Measurements from ENCODE around the gene HRH1. TPM values are rescaled to one million over a fixed set of nuclear protein-coding genes. Genes with fewer than 3 reads are reported as not detected.

The HRH1 gene
- total RNA-seq, 1 donor: 9.8 TPM

GRCh38 chr3:11245827-11246662, 91.8 kb downstream of the HRH1 start:
- Histone ChIP-seq H3K79me2 (ENCODE audit: insufficient read depth, low read length) (peaks cover 37% of the 10 kb centered on the region), H3K9me3 (ENCODE audit: low read depth, low read length) (no peaks in the 10 kb centered on the region), H3K27ac (ENCODE audit: low read depth, low read length) (no peak overlapping the region), H3K4me3 (ENCODE audit: insufficient read depth, low read length) (no peak overlapping the region), H4K20me1 (ENCODE audit: insufficient read depth, low read length) (peaks cover 3% of the 10 kb centered on the region), H3K4me2 (ENCODE audit: insufficient read depth, low read length) (peak overlapping the region; percentile 1), H3K27me3 (ENCODE audit: insufficient read depth, low read length) (no peaks in the 10 kb centered on the region), H2AFZ (ENCODE audit: low read length) (no peak overlapping the region), H3K4me1 (ENCODE audit: insufficient read depth, low read length) (peaks cover 15% of the 10 kb centered on the region), H3K36me3 (ENCODE audit: insufficient read depth, low read length) (no peaks in the 10 kb centered on the region)
- no peak for DNase-seq (ENCODE audit: insufficient read length, low spot score, missing footprints)
- no peak for TF ChIP-seq CTCF (IDR thresholded peaks at IDR 0.05; ENCODE audit: extremely low read depth, low read depth, low read length)

- no peak for TF ChIP-seq CTCF (IDR thresholded peaks at IDR 0.05; ENCODE audit: extremely low read depth, low read depth, low read length)
- peaks cover 3% of the 10 kb centered on the region for H4K20me1 ChIP-seq (ENCODE audit: insufficient read depth, low read length)
- peaks cover 20% of the 10 kb centered on the region for H3K4me1 ChIP-seq (ENCODE audit: insufficient read depth, low read length)
- H3K4me3 ChIP-seq (ENCODE audit: insufficient read depth, low read length): no peak overlapping the region
- no peaks in the 10 kb centered on the region for H3K36me3 ChIP-seq (ENCODE audit: insufficient read depth, low read length)
- peak overlapping the region; percentile 1 for H3K4me2 ChIP-seq (ENCODE audit: insufficient read depth, low read length)
- no peak overlapping the region for H2AFZ ChIP-seq (ENCODE audit: low read length)
- H3K9me3 ChIP-seq (ENCODE audit: low read depth, low read length): no peaks in the 10 kb centered on the region
- H3K79me2 ChIP-seq (ENCODE audit: insufficient read depth, low read length): peaks cover 33% of the 10 kb centered on the region
- no peak for DNase-seq (ENCODE audit: insufficient read length, low spot score, missing footprints)
- H3K27me3 ChIP-seq (ENCODE audit: insufficient read depth, low read length): no peaks in the 10 kb centered on the region
- no peak overlapping the region for H3K27ac ChIP-seq (ENCODE audit: low read depth, low read length)
Observed at GRCh38 chr3:11246663-11246970, 92.3 kb downstream of the HRH1 start.

DNA sequence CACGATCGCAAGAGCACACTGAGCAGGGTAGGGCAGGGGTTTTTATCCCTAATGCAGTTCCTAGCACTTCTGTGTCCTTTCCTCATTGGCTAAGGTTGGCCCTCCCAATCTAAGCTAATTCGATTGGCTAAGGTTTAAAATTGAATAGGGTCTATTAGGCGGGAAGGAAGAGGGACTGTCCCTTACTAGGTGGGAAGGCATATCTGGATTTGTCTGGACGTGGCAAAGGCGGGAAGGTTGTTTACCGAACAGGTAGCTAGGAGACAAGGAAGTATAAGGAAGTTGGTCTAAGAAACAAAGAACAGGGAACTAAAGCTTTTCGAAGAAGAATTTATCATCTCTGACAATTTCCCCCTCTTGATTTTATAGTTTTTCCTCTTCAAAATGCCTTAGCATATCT, 93.1 kb downstream of the HRH1 start:
- DNase-seq (ENCODE audit: insufficient read length, low spot score, missing footprints): no peak
- TF ChIP-seq CTCF (IDR thresholded peaks at IDR 0.05; ENCODE audit: extremely low read depth, low read depth, low read length): no peak
- H3K4me3 ChIP-seq (ENCODE audit: insufficient read depth, low read length): no peak overlapping the region

DNA sequence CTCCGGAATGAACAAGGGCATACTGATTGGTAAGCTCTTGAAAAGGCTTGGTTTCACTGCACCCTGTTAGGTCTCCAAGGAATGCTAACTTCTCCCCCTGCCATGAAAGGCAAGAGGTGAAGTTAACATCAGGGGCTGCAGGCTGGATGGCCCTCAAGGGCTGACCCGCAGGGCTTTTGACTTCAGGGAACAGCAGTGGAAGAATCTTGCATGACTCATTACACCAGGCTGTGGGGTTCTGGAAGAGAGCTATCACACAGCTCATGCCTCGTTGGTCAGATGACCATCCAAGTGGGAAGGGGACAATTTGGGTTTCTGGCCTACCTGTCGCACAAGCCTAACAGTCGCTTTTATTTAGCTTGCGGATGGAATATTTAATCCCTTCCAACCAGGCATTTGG, 94.3 kb downstream of the HRH1 start:
- Histone ChIP-seq H3K27ac (ENCODE audit: low read depth, low read length) (no peak overlapping the region), H3K4me1 (ENCODE audit: insufficient read depth, low read length) (peaks cover 24% of the 10 kb centered on the region), H3K27me3 (ENCODE audit: insufficient read depth, low read length) (no peaks in the 10 kb centered on the region), H3K4me3 (ENCODE audit: insufficient read depth, low read length) (no peak overlapping the region), H3K9me3 (ENCODE audit: low read depth, low read length) (no peaks in the 10 kb centered on the region), H3K79me2 (ENCODE audit: insufficient read depth, low read length) (peaks cover 44% of the 10 kb centered on the region), H2AFZ (ENCODE audit: low read length) (no peak overlapping the region), H4K20me1 (ENCODE audit: insufficient read depth, low read length) (peaks cover 3% of the 10 kb centered on the region), H3K4me2 (ENCODE audit: insufficient read depth, low read length) (no peak overlapping the region), H3K36me3 (ENCODE audit: insufficient read depth, low read length) (no peaks in the 10 kb centered on the region)
- no peak for TF ChIP-seq CTCF (IDR thresholded peaks at IDR 0.05; ENCODE audit: extremely low read depth, low read depth, low read length)
- no peak for DNase-seq (ENCODE audit: insufficient read length, low spot score, missing footprints)

More for the DNA sequence above, 93.1 kb downstream of the HRH1 start:
- Histone ChIP-seq H4K20me1 (ENCODE audit: insufficient read depth, low read length) (peaks cover 3% of the 10 kb centered on the region), H3K4me2 (ENCODE audit: insufficient read depth, low read length) (no peak overlapping the region), H3K27ac (ENCODE audit: low read depth, low read length) (no peak overlapping the region), H3K4me1 (ENCODE audit: insufficient read depth, low read length) (peaks cover 24% of the 10 kb centered on the region), H3K36me3 (ENCODE audit: insufficient read depth, low read length) (no peaks in the 10 kb centered on the region), H2AFZ (ENCODE audit: low read length) (no peak overlapping the region), H3K27me3 (ENCODE audit: insufficient read depth, low read length) (no peaks in the 10 kb centered on the region), H3K79me2 (ENCODE audit: insufficient read depth, low read length) (peaks cover 36% of the 10 kb centered on the region), H3K9me3 (ENCODE audit: low read depth, low read length) (no peaks in the 10 kb centered on the region)

Measured in osteoblast (primary cell).